Measurements from ENCODE around the gene SIM1. TPM values are rescaled to one million over a fixed set of nuclear protein-coding genes. Genes with fewer than 3 reads are reported as not detected.

Gene SIM1
- total RNA-seq, 1 experiment from 2014 or later: not detected

DNA sequence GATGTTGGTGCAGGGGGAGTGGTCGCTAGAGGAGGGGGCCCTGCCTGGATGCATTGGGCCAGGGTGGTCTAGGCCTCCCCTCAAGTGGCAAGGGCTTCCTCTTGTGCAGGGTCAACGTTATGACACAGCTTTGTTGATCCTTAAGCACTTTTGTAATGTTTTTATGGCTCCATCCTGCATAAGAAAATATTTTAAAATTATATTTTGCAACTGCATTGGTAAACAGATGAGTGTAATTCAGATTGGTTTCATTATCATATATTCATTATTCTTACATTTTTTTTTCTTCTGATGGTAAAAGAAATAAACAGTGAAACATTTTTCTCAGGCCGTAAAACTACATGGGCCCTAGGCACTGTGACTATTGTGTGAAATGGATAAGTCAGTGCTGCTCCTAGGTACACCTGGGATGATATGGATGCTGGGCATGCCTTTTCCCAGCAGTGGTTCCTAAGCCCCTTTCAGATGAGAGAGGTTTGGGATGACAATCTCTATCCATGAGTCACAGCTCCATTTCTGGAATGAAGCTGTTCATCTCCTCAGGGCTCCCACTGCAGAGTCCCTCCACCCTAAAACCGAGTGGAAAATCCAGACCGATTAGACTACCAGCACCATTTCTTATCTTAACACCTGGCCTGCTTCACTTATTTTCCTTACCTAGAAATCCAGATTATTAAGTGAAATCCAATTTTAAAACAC is 5.8 kb upstream of the SIM1 start:
- DNase-seq (ENCODE audit: low spot score): no peak

DNA sequence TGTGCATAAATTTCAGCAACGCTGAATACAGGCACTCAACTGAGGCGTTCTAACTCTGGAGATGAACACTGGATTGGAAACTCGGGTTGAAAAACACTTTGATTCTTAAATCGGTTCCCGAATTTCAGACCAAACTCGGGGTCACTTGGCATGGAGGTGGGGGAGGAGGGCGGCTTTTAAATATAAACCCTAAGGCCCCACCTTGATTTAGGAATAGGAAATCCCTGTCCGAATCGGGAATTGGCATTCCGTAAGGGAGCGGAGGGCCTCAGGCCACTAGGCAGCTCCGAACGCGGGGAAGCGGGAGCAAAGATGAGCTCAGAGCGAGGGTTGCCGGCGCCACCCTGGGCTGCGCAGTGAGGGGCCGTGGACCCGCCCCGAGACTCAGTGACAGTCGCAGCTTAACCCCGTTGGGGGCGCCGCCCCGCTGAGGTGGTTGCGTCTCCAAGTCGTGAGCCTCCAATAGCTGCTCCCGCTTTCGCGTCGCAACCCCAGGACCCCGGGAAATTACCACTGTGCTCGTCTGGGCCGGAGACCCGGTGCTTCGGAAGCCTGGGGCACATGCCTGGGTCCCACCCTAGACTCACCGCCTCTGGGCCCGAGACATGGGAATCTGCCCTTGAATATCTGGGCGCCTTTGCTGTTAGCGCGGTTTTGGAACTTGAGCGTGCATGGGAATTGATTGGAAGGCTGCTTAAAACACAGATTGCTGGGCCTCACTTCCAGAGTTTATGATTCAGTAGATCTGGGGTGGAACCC is 4.6 kb upstream of the SIM1 start:
- DNase-seq (ENCODE audit: low spot score): no peak

DNA sequence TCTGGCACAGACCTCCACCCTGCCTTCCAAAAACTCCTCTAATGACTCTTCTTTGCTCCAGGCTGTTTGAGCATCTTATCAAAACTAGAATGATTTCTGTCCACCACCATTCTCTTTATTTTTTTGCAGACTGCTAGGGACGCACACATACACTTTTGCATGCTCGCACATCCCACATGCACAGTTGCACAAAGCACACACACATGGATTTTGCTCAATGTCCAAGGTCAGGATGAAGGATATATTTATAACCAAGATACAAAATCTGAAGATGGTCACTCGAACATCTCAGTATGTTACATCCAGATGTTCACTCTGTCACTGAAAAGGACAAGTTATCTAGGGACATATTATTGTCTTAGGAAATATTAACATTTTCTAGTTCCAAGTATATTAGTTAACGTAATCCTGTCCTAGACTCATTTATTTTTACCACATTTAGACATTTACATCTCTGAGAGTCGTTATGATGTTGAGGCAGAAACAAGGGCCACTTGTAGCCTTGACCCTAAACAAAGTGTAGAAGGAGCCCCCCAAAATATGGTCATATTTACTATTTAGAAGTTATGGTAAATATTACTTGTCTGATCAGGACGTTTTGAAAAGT is 3.4 kb upstream of the SIM1 start:
- no peak for DNase-seq (ENCODE audit: low spot score)

DNA sequence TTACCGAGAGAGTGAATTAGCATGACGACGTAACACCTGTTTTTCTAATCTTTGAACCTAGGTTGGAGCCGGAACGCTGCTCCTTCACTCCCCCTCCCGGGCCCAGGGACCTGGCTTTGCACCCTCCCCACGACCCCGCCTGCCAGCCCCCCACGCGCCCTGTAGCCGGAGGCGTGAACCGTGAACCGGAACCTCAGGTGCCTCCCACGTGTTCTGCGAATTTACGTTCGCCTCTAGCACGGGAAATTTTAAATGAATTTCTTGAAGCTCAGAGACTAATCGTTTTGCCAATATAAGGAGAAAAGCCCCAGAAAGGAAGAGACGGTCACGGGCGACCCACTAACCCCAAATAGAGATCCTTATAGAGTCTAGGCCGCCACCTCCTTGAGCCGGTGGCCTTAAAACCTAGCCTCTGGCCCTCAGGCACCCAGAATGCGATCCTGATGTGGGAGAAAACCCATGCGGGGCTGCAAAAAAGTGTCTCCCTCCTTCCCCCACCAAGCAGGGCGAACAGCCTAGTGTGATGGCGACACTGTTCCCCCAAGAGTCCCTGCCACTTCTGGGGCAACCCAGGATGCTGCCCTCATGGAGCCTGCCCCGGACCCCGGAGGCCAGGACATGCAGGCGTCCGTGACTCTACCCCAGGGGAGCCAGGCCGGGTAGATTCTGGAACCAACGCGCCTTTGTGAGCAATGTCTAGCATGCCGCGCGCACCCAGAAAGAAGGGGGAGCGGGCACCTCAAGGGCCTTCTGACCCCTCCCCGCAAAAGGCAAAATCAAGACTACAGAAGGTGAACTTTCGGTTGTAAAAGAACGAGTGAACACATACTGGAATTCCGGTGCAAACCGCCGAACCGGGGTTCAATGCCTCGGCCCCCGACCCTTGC is 2.7 kb upstream of the SIM1 start:
- DNase-seq (ENCODE audit: low spot score): no peak

DNA sequence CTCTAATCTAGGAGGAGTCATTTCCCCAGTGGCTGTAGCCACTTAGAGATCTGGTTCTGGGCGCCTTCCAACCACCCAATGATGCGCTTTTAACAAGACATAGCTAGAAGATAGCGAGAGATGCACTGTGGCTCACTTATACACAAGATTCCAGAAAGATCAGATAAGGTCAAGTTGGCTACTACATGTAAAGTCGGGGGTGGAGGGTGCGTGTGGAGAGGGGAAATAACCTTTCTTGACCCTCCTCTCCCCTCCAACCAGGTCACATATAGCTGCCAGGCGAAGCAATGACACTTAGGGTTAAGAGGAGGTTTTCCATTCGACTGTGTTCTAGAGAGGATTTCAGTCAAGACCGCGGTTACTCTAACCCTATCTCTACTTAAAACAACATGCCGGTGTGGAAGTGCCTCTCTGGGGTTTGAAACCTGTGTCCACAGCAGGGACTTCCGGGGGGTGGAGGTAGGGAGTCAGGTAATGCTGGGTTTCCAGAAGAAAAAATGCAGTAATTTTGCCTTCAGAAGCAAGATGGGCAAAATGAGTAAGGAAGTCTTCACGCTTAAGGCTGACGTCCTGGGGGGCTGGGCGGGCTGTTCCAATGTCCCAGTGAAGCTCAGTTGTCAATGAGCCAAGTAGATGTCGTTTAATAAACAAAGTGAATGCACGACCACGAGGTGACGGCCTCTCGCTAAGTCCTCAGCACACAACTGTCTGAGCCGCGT is 1.8 kb upstream of the SIM1 start:
- DNase-seq (ENCODE audit: low spot score): no peak

DNA sequence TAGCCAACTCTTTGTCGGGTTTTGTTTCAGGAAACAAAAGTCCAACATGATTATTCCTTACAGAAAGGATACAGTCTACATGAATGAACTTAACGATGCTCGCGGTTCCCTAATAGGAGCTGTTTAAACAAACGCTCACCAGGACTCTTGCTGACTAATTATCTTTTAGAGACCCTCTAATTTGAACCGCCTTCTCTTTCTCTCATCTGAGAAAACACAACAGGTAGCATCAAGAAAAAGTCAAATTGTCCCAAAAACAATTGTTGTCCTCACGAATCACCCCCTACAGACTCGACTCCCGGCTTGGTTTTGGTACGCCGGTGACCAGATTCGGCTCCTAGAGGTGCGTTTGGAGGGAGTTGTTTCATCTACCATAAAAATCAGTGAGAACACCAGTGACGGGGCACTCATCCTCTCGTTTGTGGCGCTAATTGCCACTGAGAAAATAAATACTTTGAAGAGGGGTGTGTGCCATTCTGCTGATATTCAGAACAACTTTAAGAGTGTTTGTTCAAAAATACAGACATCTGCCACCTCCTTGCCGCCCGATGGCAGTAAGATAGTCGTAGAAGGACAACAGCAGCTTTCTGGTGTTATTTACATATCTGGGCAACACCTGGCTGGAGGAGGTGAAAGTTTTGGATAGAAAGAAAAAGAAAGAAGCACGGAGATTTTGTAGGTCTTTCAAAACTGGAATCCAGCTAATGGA is 1.1 kb upstream of the SIM1 start:
- no peak for DNase-seq (ENCODE audit: low spot score)

DNA sequence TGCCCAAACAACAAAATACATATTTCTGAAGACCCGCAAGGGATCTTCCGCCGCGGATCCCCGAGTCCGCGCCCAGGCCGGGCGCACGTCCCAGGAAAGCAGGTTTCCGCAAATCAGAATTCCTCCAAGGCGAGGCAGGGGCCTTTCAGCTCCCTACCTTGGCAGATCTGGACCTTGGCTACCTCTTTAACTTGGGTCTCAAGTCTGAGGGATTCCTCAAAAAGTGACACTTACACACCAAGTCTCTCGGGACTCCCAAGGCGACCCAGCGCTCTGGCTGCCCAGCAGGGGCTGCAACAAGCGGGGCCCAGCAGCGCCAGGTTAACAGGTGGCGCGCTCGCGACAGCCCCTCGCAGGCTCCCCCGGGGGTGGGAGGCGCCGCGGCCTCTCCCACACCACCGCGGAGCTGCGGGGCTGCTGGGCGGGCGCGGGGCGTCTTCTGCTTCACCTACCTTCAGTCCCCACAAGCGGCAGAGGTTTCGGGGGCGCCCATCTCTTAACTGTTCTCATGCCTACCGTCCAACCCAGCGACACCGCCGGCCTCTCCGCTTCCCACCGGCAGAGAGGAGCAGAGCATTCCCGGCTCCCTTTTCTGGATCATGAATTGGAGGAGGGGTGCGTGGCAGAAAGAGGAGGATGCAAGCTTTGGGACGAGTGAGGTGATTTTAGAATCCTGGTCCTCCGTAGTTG is 414 bp downstream of the SIM1 start:
- no peak for DNase-seq (ENCODE audit: low spot score)

DNA sequence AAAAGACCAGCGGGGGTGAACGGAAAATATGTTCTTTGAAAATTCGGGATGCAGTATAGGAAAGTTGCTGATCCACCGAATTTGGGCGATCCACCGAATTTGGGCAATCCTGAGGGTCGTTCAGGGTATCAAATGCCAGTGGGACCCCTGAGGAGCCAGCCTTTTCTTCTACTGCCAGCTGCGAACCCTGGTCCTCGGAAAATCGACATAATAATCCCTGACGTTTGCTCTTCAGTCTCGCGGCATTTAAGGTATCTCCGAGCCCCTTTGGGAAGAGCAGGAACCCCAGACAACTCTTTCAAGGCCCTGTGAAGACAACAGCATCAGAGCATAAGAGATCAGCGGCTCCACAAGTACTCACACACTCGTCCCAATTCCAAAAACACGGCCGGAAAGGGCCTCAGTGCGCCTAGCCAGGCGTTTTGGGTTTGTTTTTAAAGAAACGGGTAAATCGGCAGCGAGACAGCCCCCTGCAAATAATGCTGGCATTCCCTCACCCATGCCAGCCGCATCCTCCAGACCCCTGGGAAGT is 1.0 kb downstream of the SIM1 start:
- no peak for DNase-seq (ENCODE audit: low spot score)

DNA sequence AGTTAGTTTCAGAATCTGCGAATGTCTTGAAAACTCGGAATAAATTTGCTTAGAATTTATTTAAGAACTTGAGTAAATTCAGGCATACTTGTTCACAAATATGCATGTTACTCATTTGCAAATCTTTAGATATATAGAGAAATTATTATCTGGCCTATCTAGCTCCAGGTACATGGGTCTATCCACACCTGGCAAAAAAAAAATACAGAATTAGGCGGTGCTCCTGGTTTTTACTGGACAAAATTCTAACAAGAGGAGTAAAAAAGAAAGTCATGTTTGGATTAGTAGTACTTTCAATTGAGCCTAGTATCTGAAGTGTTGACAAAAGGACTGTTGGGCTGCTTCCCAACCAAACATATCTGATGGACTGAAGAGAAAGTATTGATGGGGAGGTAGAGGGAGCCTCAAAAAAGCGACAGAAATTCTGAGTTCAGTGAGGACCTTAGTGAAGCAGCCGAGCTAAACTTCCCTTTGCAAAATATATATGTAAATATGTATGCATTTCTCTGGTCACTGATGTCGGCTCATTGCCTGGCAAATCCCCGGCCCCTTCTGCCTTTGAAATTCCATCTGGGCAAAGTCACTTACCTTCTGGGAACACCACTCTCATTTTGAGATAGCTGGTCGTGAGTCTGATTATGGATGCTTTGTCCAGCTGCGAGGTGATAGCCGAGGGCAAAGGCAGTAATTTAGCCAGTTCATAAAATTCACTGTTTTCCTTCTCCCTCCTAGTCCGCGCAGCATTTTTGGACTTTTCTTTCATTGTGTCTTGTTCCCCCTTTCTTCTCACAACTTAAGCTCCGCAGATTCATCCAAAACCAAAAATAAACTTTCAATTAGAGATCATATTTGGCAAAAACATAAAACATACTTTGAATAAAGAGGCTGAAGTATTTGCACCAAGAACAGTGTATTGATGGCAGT is 1.8 kb downstream of the SIM1 start:
- no peak for DNase-seq (ENCODE audit: low spot score)

DNA sequence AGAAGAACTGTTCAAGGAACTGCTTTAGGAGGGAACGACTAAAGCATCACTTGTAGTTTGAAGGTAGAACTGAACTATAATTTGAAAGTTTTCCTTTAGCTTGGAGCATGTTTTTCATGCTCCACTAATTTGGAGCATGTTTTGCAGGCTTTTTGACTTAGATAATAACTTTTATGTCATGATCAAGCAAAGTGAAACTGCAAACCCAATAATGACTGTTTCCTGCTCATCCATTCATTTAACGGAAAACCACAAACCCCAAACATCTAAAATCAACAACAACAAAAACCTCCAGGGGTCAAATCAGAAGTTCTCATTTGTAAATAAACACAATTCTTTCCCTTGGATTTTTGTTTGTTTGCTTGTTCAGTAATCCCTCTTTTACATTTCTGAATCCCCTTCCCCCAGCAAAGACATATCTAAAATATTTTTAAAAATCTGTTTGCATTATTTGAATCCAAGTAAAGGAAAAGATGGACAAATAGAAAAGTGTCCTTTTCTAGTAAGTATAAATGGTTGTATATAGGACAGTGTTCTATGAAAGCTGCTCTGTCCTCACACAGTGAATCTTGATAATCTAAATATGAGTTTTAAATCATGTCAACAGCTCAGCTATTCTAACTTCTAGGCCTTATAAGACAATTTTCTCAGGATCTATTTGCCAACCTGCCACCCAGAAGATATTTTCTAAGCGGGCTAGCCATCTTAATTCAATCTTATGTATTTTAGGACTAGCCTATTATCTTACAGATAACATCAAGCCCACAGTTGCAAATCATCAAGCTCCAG is 2.6 kb downstream of the SIM1 start:
- DNase-seq (ENCODE audit: low spot score): no peak

DNA sequence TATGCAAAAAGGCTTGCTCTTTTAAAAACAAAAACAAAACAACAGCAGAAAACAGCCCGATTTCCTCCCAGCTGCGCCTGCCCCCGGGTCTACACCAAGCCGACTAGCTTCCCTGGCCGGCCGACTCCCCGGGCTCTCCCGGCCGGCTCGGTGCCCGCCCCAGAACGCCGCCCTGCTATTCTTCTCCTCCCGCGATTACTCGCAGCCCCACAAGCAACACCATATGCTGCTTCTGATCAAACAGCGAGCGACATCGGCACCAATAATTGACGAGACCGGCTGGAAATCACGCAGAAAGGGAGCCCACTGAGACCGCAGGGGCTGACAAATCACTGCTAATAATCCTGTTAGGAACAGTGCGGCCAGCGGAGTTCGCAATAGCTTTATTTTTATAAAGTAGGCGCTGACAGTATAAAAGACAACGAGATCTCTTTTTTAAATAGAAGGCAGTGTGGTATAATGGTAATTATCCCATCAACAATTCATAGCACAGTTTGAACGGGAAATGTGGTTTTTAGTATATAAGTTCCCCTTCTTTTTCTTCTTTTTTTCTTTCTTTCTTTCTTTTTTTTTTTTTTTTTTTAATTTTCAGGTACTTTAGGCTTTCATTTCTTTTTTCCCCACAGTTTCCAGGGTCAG is 3.3 kb downstream of the SIM1 start:
- DNase-seq (ENCODE audit: low spot score): no peak

DNA sequence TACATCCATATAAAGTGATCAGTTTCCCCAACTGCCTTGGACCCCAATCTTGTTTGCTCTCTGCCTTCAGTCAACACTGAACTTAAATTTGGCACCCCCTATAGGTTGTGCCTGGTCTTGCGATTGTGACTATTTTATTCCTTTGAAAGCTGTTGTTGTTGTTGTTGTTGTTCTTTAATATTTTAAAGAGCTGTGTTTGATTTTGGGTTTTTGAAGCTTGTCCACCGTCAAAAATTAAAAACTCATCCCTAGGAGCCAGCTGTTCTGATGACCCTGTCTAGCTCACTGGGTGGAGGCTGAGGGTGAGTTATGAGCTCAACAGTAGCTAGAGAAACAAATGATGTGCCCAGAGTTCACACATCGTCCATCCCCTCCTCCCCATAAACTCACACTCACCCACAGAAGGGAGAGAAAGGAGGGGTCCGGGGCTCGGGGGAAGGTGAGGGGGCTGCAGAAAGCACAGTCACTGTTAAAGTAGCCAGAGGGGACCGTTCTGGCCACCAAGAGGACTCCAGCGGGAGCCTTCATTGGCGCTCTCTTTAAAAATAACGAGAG is 4.0 kb downstream of the SIM1 start:
- no peak for DNase-seq (ENCODE audit: low spot score)

DNA sequence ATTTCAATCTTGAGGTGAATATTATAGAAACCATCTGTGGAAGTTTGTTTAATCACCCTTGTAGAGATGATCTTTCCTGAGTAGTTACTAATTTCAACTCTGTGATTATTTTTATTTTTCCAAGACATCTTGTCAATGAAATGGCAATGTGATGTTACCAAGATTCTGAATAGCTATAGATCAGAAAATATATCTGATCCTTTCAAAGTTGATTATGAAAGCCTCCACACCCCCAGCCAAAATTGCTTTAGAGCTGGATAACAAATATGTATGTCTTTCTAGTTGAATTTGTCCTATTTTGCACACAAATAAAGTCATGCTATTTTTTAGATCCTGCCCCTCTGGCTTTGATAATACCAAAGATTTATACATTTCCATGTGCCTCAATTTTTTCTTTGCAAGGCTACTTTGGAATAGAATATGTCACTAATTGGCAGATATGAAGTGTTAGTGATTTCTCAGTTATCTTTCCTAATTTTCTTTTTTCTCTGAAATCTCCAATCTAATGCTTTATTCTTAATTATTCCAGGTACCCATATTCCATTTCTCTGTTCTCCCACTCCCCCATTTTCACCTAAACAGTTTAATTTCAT is 5.0 kb downstream of the SIM1 start:
- no peak for DNase-seq (ENCODE audit: low spot score)

DNA sequence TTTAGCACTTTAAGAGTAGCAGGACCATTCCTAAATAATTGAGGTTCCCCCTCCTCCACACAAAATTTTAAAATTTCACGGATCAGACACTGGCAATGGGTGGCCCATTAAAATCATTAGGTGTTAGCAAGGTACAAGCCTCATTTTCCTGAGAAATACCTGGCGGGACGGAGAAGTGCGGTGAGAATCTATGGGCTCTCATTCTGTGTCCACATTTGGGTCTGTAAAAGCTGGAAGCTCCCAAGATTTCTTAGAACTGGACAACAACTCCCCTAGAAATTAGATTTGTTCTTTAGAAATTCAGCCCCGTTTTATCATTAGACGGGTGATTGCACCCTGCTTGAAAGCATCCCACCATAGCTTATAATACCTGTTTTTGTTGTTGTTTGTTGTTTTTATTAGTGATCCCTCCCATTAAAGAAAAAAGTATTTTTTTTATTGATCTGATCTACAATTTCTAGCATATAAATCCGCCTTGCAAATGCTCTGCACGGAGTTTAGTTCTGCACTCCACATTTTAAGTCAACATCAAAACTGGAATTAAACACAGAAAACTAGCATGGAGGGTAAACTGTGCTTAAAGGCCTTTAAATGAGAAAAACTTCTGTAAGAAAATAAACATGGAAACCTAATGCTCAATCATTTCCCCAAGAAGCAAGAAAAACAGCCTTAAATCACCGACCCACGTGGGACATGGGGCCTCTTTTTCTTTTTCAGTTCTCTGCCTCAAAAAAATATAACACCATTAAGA is 5.7 kb downstream of the SIM1 start:
- no peak for DNase-seq (ENCODE audit: low spot score)

DNA sequence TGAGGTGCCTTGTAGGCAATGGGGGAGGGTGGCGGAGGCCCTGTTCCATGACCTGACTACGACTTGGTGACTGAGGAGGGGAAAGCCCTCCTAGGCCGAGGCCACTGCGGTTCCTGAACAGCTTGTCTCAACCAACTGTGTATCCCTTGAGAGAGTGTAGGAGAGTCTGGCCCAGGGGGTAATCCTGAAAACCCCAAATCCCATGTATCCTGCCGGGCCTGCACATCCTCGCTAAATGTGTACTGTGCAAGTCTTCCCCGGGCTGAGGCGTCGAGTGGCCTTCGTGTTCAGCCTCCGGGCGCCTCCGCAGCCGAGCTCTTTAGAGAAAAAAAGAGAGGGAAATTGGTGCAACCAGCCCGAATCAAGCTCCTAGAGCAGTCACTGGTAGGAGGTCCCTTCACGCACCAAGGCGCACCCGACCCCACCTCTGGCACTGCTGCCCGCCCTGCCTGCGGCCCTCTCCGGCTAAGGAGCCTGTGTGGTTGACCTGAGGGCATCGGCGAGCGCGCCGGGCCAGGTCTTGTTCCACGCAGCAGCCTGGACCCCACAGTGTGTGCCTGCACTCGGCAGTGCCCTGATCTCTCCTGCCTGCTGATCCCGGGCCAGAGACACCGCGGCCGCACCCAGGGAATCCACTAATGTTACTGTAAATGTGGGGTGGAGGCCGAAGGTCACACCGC is 7.3 kb downstream of the SIM1 start:
- DNase-seq (ENCODE audit: low spot score): no peak

DNA sequence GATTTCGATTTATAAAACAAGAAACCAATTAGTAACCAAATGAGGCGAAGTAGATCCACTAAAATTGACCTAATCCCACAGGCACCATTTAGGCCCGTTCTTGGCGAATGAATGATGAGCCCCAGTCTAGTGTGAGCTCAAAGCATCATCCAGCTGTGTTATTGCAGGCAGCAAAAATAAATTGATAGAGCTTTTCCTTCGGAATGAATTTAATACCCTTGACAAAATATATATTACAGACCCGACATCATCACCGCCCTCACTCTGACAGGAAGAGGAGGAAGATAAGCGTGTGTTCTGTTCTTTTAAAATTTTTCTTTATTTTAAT is 7.8 kb downstream of the SIM1 start:
- DNase-seq (ENCODE audit: low spot score): no peak
